LNCAP (cell line): Measurements from ENCODE around the gene TCTN2.

ENCODE experiments used
- TF ChIP-seq, protein P1 (sequence below): fragments of 450-650 bp; IDR thresholded peaks from 2 replicates; pipeline ENCODE4 v1.5.1; 2017; ENCODE audit warnings: mild to moderate bottlenecking

The TCTN2 gene

DNA sequence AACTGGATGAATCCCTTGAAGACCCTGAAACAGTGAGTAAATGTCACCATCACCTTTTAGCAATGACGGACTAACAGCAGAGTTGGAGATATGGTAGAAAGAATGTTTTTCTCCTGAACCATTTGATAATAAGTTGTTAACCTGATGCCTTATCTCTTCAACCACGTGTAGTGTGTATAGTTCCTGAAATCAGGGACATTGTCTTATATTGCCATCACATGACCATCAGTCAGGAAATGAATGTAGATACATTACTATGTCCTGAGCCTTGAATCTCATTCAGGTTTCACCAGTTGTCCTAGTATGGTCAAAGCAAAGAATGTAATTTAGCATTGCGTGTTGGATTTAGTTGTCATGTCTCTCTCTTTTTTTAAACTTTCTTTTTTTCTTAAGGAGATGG, 57.0 kb downstream of the TCTN2 start:
- TF ChIP-seq, protein P1, sequence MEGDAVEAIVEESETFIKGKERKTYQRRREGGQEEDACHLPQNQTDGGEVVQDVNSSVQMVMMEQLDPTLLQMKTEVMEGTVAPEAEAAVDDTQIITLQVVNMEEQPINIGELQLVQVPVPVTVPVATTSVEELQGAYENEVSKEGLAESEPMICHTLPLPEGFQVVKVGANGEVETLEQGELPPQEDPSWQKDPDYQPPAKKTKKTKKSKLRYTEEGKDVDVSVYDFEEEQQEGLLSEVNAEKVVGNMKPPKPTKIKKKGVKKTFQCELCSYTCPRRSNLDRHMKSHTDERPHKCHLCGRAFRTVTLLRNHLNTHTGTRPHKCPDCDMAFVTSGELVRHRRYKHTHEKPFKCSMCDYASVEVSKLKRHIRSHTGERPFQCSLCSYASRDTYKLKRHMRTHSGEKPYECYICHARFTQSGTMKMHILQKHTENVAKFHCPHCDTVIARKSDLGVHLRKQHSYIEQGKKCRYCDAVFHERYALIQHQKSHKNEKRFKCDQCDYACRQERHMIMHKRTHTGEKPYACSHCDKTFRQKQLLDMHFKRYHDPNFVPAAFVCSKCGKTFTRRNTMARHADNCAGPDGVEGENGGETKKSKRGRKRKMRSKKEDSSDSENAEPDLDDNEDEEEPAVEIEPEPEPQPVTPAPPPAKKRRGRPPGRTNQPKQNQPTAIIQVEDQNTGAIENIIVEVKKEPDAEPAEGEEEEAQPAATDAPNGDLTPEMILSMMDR: no peak

DNA sequence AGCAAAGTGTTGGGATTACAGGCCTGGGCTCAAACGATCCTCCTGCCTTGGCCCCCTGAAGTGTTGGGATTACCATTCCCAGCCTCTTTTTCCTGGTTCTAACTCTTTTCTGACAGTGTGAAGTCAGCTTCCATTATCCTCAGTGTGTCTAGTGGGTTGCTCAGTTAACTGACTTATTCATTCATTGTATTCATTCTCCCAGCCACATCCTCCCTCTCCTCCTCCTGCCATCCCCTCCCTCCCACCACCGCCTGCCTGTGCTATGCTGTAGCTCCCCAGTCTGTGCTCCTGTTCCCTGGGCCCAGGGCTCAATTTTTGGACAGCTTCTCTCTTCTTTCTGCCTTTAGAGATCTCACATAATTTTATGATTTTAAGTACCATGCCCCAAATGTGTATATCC, 60.7 kb downstream of the TCTN2 start:
- TF ChIP-seq, protein P1: no peak

DNA sequence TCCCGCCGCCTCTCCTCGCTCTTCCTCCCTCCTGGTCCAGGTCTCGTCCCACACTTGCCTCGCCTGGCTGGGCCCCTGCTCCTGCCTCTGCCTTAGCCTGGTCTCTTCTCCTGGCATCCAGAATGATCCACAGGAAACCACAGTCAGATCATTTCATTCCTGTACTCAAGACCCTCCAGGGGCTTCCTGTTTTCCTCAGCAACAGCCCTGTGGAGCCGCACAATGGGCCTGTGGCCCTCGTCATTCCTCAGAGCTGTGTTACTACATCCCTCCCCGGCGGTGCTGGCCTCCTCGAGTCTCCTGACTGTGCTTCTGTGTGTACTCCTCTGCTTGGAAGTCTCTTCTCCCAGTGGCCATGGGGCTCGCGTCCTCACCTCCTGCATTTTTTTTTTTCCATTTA, 61.3 kb downstream of the TCTN2 start:
- TF ChIP-seq, protein P1: no peak

DNA sequence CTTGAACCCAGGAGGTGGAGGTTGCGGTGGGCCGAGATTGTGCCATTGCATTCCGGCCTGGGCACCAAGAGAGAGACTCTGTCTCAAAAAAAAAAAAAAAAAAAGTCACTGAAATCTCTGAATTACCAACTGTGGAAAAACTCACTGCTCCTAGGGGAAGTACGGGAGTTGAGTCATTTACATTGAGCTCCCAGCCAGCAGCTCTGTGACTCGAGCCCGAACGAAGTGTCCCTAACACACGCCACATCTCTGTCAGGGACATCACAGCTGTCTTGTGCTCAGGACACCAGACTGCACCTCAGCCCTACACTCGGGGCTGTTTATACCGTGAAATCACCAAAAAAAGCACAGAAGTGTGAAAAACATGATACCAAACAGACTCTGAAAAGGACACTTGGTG, 62.3 kb downstream of the TCTN2 start:
- TF ChIP-seq, protein P1: no peak

DNA sequence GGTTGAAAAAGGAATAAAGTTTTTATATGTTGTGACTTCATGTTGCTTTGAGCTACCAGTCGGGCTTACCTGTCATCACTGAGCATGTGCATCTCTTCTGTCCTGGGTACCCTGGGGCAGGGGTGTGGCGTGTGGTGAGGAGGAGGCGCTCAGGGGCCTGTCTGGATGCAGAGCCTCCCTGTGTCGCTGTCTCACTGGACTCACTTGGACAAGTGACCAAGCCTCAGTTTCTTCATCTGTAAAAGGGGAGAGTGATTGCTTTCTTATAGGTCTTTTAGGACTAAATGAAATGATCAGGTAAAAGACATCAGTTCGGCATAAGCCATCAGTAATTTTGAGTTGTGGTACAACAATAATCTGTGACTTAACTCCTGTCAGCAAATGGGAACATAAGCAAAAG, 63.4 kb downstream of the TCTN2 start:
- TF ChIP-seq, protein P1: no peak

DNA sequence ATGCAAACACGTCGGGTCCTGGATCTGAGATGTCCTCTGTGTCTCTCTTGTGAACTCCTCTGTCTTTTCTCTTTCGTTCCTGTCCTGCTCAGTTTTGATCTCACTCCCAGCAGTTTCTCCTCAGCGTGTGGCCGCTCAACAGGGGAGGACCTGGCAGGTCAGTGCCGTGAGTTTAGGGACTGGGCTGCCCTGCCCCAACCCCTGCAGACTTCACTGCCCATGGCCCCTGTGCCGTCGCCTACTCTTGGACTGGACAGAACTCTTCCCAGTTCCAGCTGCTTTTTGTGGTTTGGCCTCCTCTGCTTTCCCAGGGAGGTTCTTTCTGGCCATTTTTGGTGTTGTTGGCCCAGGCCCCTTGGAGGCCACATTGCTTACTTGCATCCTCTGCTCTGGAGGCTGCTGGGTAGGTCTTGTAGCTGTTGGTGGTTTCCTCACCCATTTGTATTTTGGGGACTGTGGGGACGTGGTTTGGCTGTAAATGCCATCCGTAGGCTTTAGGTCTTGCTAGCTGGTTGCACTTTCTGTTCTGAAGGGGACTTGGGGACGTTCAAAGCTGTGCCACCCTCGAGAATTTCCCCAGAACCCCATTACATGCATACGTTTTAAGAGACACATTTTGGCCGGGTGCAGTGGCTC, 71.1 kb downstream of the TCTN2 start:
- TF ChIP-seq, protein P1: no peak

DNA sequence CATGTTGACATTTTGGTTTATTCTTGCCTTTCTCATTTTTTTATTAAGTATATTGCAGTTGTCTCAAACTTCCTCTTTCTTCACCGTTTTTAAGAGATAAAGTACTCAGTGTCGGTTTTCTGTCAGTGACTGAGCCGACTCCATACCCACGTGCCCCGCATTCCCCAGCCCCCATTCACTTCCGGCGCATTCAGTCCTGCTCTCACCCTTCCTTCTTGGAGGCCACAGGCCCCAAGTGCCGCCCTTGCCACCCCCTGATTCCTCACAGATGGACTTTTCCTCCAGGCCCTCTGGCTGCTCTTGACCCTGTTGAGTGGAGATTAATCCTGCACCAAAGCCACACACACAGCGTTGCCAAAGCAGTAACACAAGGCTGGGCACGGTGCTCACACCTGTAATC, 72.1 kb downstream of the TCTN2 start:
- TF ChIP-seq, protein P1: no peak

DNA sequence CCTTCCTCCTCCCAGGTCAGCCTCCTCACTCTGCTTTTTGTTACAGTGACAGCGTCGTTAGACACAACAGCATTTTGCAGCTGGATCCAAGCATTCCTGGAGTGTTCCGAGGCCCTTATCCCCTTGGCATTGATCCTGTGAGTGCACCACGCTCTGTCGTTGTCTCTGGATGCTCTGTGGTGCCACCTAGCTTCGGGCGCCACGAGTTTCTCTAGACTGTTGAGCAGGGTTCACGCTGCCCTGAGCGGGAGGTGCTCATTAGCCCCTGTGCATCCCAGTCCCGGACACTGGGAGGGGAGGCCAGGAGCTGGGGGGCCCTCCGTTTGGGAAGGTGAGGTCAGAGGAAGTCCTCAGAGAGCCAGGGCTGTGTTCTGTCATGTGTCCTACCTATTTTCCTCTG, 73.9 kb downstream of the TCTN2 start:
- TF ChIP-seq, protein P1: no peak
